Liver (tissue), 9 donors: ENCODE measurements around the gene DTWD1. TPM values are rescaled to one million over a fixed set of nuclear protein-coding genes. Genes with fewer than 3 reads are reported as not detected.

Experiments
- DNase-seq: peaks from one replicate; pipeline ENCODE4 v3.0.0-alpha.2; 2017; ENCODE audit warnings: low spot score
- H3K27ac ChIP-seq, 2 donors: one replicate each; pipeline ENCODE4 v1.7.0; 2013; ENCODE audit warnings: inconsistent platforms in 2 of 2, low read length in 2 of 2, control low read depth in 1 of 2, low read depth in 1 of 2, mild to moderate bottlenecking in 1 of 2
- H3K27me3 ChIP-seq, 4 donors: one replicate each; pipeline versions ENCODE4 v1.6.1 to v1.7.0; 2013; ENCODE audit warnings: low read length in 3 of 4, inconsistent platforms in 1 of 4, mild to moderate bottlenecking in 1 of 4, moderate library complexity in 1 of 4; ENCODE audit not compliant: control insufficient read depth in 4 of 4, insufficient read depth in 4 of 4
- H3K36me3 ChIP-seq, 4 donors: one replicate each; pipeline versions ENCODE4 v1.6.1 to v1.7.0; 2013; ENCODE audit warnings: low read length in 3 of 4, mild to moderate bottlenecking in 3 of 4, low read depth in 1 of 4, moderate library complexity in 1 of 4; ENCODE audit not compliant: control insufficient read depth in 4 of 4, insufficient read depth in 3 of 4
- H3K4me1 ChIP-seq, 4 donors: one replicate each; pipeline versions ENCODE4 v1.6.1 to v1.7.0; 2013; ENCODE audit warnings: low read length in 3 of 4, mild to moderate bottlenecking in 3 of 4, moderate library complexity in 1 of 4; ENCODE audit not compliant: control insufficient read depth in 4 of 4, insufficient read depth in 4 of 4
- H3K4me3 ChIP-seq, 3 donors: one replicate each; pipeline versions ENCODE4 v1.6.1 to v1.7.0; 2013; ENCODE audit warnings: low read length in 3 of 3, control low read depth in 1 of 3, low read depth in 1 of 3, mild to moderate bottlenecking in 1 of 3
- H3K9ac ChIP-seq, 2 donors: one replicate each; pipeline ENCODE4 v1.7.0; 2013; ENCODE audit warnings: low read length in 2 of 2, mild to moderate bottlenecking in 2 of 2, moderate library complexity in 2 of 2, control low read depth in 1 of 2, low read depth in 1 of 2
- H3K9me3 ChIP-seq, 4 donors: one replicate each; pipeline versions ENCODE4 v1.6.1 to v1.7.0; 2013; ENCODE audit warnings: low read length in 3 of 4; ENCODE audit not compliant: control insufficient read depth in 4 of 4
- EGR1 ChIP-seq, 2 donors: IDR thresholded peaks; 2 replicates each; pipeline ENCODE4 v1.6.1; 2016 to 2018; ENCODE audit warnings: antibody characterized with exemption in 2 of 2, low read depth in 2 of 2
- FOXA1 ChIP-seq: IDR thresholded peaks from 2 replicates; pipeline ENCODE4 v1.6.1; 2016; ENCODE audit warnings: antibody characterized with exemption
- FOXA2 ChIP-seq: IDR thresholded peaks from 2 replicates; pipeline ENCODE4 v1.6.1; 2016; ENCODE audit warnings: antibody characterized with exemption
- GABPA ChIP-seq, 2 donors: IDR thresholded peaks in 1 of 2; conservative IDR thresholded peaks in 1 of 2; 2 replicates each; pipeline ENCODE4 v1.6.1; 2016; ENCODE audit warnings: antibody characterized with exemption in 2 of 2, mild to moderate bottlenecking in 1 of 2, moderate library complexity in 1 of 2
- HNF4A ChIP-seq, 2 donors: conservative IDR thresholded peaks; 2 replicates each; pipeline ENCODE4 v1.6.1; 2016; ENCODE audit warnings: antibody characterized with exemption in 2 of 2, mild to moderate bottlenecking in 2 of 2
- HNF4G ChIP-seq: IDR thresholded peaks from 2 replicates; pipeline ENCODE4 v1.6.1; 2016; ENCODE audit warnings: antibody characterized with exemption
- JUND ChIP-seq, 2 donors: IDR thresholded peaks; 2 replicates each; pipeline ENCODE4 v1.6.1; 2016; ENCODE audit warnings: antibody characterized with exemption in 2 of 2
- NR2F2 ChIP-seq: IDR thresholded peaks from 2 replicates; pipeline ENCODE4 v1.6.1; 2016; ENCODE audit warnings: antibody characterized with exemption
- RXRA ChIP-seq, 2 donors: IDR thresholded peaks; 2 replicates each; pipeline ENCODE4 v1.6.1; 2017 to 2018; ENCODE audit warnings: antibody characterized with exemption in 2 of 2, mild to moderate bottlenecking in 1 of 2
- SP1 ChIP-seq: IDR thresholded peaks from 2 replicates; pipeline ENCODE4 v1.6.1; 2018; ENCODE audit warnings: antibody characterized with exemption, mild to moderate bottlenecking
- TAF1 ChIP-seq: conservative IDR thresholded peaks from 2 replicates; pipeline ENCODE4 v1.6.1; 2016; ENCODE audit warnings: antibody characterized with exemption, mild to moderate bottlenecking
- YY1 ChIP-seq: IDR thresholded peaks from 2 replicates; pipeline ENCODE4 v1.6.1; 2016; ENCODE audit warnings: antibody characterized with exemption, mild to moderate bottlenecking
- WGBS: extraction: QIAGEN DNeasy Blood & Tissue Kit; methylation state at CpG from one replicate; pipeline ENCODE4 v1.1.7; 2013; 5-methylcytosine and 5-hydroxymethylcytosine counted together
- polyA plus RNA-seq, 2 donors: library from polyadenylated mRNA; stranded (reverse) in 1 of 2; unstranded in 1 of 2; fragments of 200-250 nt in 1 of 2; fragments of >200 nt in 1 of 2; fragmentation: Nextera tagmentation in 1 of 2; extraction: Ambion mirVana in 1 of 2; gene quantifications; one replicate each; pipeline versions ENCODE4 v1.2.1 to v1.2.3, GENCODE V29; 2013 to 2015
- total RNA-seq, 2 donors: library from RNA; depleted of rRNA; stranded (reverse); fragments of >200 nt; gene quantifications; one replicate each; pipeline ENCODE4 v1.2.3, GENCODE V29; 2014
- TF ChIP-seq, protein P1 (sequence below): fragments of 150-350 bp; IDR thresholded peaks from 2 replicates; pipeline ENCODE4 v1.5.1; 2017; ENCODE audit warnings: improper control_type of control experiment, low read depth, low read length; ENCODE audit not compliant: missing input control
- TF ChIP-seq, protein P2 (sequence below): IDR thresholded peaks from 2 replicates; pipeline ENCODE4 v1.6.1; 2016; ENCODE audit warnings: antibody characterized with exemption
- TF ChIP-seq, protein P3 (sequence below): IDR thresholded peaks from 2 replicates; pipeline ENCODE4 v1.6.1; 2016; ENCODE audit warnings: antibody characterized with exemption, mild to moderate bottlenecking
- TF ChIP-seq, protein P4 (sequence below): IDR thresholded peaks from 2 replicates; pipeline ENCODE4 v1.6.1; 2016; ENCODE audit warnings: antibody characterized with exemption
- donor health status: healthy.
- donor health status: healthy.
- donor health status: healthy.
- donor health status: healthy.
- donor health status: healthy.

Gene DTWD1
- total and polyA plus RNA-seq, 4 donors: 5.8 to 10.8 (median 9.7) TPM

DNA sequence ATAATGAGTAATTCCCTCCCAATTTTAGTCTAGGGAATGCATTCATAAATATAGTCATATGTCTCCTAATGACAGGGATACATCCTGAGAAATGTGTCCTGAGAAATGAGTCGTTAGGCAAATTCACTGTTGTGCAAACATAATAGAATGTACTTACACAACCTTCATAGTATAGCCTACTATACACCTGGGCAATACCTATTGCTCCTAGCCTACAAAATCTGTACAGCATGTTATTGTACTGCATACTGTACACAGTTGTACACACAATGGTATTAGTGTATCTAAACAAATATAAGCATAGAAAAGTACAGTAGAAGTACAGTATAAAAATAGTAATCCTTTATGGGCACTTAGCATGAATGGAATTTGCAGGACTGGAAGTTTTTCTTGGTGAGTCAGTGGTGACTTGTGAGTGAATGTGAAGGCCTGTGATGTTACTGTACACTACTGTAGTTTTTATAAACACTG is 6.6 kb downstream of the DTWD1 start:
- no peak overlapping the region for H3K9ac ChIP-seq
- no peak overlapping the region for H3K4me3 ChIP-seq
- H3K27me3 ChIP-seq: no peaks in the 10 kb centered on the region
- H3K36me3 ChIP-seq: peaks cover 2 to 21% (median 10%) of the 10 kb centered on the region in 4 donors
- TF ChIP-seq SP1: no peak
- no peak for TF ChIP-seq YY1
- TF ChIP-seq HNF4G: no peak
- TF ChIP-seq, protein P1, sequence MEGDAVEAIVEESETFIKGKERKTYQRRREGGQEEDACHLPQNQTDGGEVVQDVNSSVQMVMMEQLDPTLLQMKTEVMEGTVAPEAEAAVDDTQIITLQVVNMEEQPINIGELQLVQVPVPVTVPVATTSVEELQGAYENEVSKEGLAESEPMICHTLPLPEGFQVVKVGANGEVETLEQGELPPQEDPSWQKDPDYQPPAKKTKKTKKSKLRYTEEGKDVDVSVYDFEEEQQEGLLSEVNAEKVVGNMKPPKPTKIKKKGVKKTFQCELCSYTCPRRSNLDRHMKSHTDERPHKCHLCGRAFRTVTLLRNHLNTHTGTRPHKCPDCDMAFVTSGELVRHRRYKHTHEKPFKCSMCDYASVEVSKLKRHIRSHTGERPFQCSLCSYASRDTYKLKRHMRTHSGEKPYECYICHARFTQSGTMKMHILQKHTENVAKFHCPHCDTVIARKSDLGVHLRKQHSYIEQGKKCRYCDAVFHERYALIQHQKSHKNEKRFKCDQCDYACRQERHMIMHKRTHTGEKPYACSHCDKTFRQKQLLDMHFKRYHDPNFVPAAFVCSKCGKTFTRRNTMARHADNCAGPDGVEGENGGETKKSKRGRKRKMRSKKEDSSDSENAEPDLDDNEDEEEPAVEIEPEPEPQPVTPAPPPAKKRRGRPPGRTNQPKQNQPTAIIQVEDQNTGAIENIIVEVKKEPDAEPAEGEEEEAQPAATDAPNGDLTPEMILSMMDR: no peak
- TF ChIP-seq TAF1: no peak
- TF ChIP-seq, protein P2, sequence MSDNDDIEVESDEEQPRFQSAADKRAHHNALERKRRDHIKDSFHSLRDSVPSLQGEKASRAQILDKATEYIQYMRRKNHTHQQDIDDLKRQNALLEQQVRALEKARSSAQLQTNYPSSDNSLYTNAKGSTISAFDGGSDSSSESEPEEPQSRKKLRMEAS: no peak
- TF ChIP-seq FOXA2: no peak
- no peak for TF ChIP-seq JUND (IDR thresholded peaks at IDR 0.05)
- no peak for TF ChIP-seq HNF4A (conservative IDR thresholded peaks at IDR 0.05)
- no peak for TF ChIP-seq NR2F2
- no peak overlapping the region for H3K27ac ChIP-seq
- DNase-seq: no peak
- H3K9me3 ChIP-seq: peaks cover 0 to 6% (median 0%) of the 10 kb centered on the region in 4 donors
- H3K4me1 ChIP-seq: peaks cover 0 to 3% (median under 1%) of the 10 kb centered on the region in 4 donors
- WGBS: 74% methylated on average over 1 of the region's 1 CpG

DNA sequence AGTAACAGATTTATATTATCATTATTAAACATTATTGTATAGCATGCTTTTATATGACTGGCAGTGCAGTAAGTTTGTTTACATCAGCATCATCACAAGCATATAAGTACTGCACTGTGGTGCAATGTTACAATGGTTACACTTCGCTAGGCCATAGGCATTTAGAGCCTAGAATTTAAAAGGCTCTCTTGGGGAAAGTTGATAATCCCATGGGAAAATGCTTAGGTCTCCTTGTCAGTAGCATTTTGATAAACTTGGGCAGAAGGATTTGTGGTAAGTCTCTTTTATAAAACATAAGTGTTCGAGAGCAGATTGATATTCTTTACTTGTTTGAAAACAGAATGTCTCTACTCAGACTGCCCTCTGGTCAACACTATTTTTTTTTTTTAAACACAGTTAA is 7.5 kb downstream of the DTWD1 start:
- Histone ChIP-seq H3K9ac (no peak overlapping the region), H3K27me3 (no peaks in the 10 kb centered on the region), H3K4me1 (no peaks in the 10 kb centered on the region), H3K27ac (no peak overlapping the region), H3K9me3 (peaks cover 0 to 6% (median 0%) of the 10 kb centered on the region in 4 donors), H3K36me3 (peaks cover 2 to 21% (median 11%) of the 10 kb centered on the region in 4 donors), H3K4me3 (no peak overlapping the region)
- no peak for DNase-seq
- TF ChIP-seq, protein P1: no peak
- TF ChIP-seq, protein P3, sequence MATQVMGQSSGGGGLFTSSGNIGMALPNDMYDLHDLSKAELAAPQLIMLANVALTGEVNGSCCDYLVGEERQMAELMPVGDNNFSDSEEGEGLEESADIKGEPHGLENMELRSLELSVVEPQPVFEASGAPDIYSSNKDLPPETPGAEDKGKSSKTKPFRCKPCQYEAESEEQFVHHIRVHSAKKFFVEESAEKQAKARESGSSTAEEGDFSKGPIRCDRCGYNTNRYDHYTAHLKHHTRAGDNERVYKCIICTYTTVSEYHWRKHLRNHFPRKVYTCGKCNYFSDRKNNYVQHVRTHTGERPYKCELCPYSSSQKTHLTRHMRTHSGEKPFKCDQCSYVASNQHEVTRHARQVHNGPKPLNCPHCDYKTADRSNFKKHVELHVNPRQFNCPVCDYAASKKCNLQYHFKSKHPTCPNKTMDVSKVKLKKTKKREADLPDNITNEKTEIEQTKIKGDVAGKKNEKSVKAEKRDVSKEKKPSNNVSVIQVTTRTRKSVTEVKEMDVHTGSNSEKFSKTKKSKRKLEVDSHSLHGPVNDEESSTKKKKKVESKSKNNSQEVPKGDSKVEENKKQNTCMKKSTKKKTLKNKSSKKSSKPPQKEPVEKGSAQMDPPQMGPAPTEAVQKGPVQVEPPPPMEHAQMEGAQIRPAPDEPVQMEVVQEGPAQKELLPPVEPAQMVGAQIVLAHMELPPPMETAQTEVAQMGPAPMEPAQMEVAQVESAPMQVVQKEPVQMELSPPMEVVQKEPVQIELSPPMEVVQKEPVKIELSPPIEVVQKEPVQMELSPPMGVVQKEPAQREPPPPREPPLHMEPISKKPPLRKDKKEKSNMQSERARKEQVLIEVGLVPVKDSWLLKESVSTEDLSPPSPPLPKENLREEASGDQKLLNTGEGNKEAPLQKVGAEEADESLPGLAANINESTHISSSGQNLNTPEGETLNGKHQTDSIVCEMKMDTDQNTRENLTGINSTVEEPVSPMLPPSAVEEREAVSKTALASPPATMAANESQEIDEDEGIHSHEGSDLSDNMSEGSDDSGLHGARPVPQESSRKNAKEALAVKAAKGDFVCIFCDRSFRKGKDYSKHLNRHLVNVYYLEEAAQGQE: no peak
- TF ChIP-seq SP1: no peak
- no peak for TF ChIP-seq TAF1
- no peak for TF ChIP-seq HNF4G
- TF ChIP-seq RXRA (IDR thresholded peaks at IDR 0.05): no peak
- TF ChIP-seq JUND (IDR thresholded peaks at IDR 0.05): no peak
- no peak for TF ChIP-seq NR2F2
- no peak for TF ChIP-seq HNF4A (conservative IDR thresholded peaks at IDR 0.05)
- TF ChIP-seq GABPA (IDR thresholded peaks at IDR 0.05 in 1 of 2, conservative IDR thresholded peaks at IDR 0.05 in 1 of 2): no peak
- TF ChIP-seq FOXA1: no peak
- TF ChIP-seq, protein P4, sequence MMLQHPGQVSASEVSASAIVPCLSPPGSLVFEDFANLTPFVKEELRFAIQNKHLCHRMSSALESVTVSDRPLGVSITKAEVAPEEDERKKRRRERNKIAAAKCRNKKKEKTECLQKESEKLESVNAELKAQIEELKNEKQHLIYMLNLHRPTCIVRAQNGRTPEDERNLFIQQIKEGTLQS: no peak
- no peak for TF ChIP-seq EGR1 (IDR thresholded peaks at IDR 0.05; ENCODE audit: low read depth in 2 of 2)
- 94% methylated on average over 2 of the region's 2 CpGs for WGBS
